IPS-20b (cell line): ENCODE measurements around the gene ARPC5L.
"Not testable (repeated sequence)": the region's sequence is repeated elsewhere in the genome, so short reads cannot be mapped to it uniquely, and the experiment has no call there.

ENCODE experiments used
- H3K27ac ChIP-seq: one replicate; pipeline ENCODE4 v1.5.1; 2013; ENCODE audit warnings: low read length
- H3K27me3 ChIP-seq: 2 replicates; pipeline ENCODE4 v1.6.1; 2013; ENCODE audit warnings: mild to moderate bottlenecking, low read length, inconsistent platforms; ENCODE audit not compliant: insufficient read depth
- H3K36me3 ChIP-seq: 2 replicates; pipeline ENCODE4 v1.6.1; 2013; ENCODE audit warnings: low read depth, mild to moderate bottlenecking, inconsistent platforms, low read length, moderate library complexity; ENCODE audit not compliant: insufficient read depth
- H3K4me1 ChIP-seq: 2 replicates; pipeline ENCODE4 v1.6.1; 2013; ENCODE audit warnings: mild to moderate bottlenecking, control low read depth, inconsistent platforms, low read length, moderate library complexity; ENCODE audit not compliant: insufficient read depth
- H3K4me3 ChIP-seq: 2 replicates; pipeline ENCODE4 v1.5.1; 2013; ENCODE audit warnings: mild to moderate bottlenecking, low read length, inconsistent platforms
- H3K9ac ChIP-seq: 2 replicates; pipeline ENCODE4 v1.6.1; 2013; ENCODE audit warnings: low read depth, mild to moderate bottlenecking, inconsistent platforms, low read length, moderate library complexity
- H3K9me3 ChIP-seq: 2 replicates; pipeline ENCODE4 v1.6.1; 2013; ENCODE audit warnings: mild to moderate bottlenecking, low read depth, low read length, inconsistent platforms; ENCODE audit not compliant: insufficient read depth

Gene ARPC5L

DNA sequence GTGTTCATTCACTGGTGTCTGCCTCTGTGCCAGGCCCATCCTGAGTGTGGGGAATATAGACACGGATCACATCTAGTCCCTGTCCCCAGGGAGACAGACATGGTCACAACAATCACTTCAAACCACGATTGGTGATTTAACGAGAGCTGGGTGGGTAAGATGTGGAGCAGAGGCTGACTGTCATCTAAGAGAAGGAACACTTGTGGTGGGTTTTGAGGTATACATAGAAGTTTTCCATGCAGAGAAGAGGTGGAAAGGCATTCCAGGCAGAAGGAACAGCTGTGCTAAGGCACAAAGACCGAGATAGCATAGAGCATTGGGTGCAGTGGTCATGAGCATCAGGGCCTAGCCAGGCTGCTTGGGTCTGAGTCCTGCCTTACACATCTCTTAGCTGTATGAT is 31.3 kb upstream of the ARPC5L start:
- Histone ChIP-seq H3K4me1 (peaks cover 10% of the 10 kb centered on the region; the same call in 1 of the 2 replicates), H3K36me3 (no peaks in the 10 kb centered on the region), H3K9me3 (peaks cover 4% of the 10 kb centered on the region; the same call in 1 of the 2 replicates), H3K9ac (no peak overlapping the region), H3K27ac (no peak overlapping the region), H3K27me3 (no peaks in the 10 kb centered on the region), H3K4me3 (no peak overlapping the region)

DNA sequence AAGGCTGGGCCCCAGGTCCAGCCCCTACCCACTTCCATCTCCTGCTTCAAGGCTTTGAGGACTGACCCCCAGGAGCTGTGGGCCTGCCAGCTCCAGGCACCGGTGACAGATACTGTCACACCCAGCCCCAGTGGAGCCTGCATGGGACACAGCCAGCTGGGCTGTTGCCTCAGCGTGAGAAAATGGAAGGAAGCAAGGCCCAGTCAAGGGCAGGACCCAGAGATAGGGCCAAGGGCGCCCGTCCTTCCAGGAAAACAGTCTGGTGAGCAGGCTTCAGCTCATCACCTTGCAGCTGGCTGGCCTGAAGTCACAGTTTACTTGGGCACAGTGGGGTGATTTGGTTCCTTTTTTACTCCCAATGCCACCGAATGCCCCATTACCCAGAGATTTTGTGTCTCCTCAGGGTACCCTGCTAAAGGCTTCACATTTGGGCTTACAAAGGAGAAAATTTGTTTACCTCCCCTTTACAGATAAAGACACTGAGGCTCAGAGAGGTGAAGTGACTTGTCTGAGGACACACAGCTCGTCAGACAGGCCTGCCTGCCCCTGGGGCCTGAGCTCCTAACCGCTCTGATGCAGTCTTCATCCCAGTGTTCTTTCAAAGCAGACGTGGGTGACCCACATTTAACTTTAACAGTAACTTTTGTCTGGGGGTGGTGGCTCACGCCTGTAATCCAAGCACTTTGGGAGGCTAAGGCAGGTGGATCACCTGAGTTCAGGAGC is 30.1 kb upstream of the ARPC5L start:
- Histone ChIP-seq H3K36me3 (no peaks in the 10 kb centered on the region), H3K4me3 (no peak overlapping the region), H3K27me3 (no peaks in the 10 kb centered on the region), H3K27ac (no peak overlapping the region), H3K9me3 (peaks cover under 1% of the 10 kb centered on the region; the same call in 1 of the 2 replicates), H3K4me1 (peaks cover 10% of the 10 kb centered on the region; the same call in 1 of the 2 replicates), H3K9ac (no peak overlapping the region)

DNA sequence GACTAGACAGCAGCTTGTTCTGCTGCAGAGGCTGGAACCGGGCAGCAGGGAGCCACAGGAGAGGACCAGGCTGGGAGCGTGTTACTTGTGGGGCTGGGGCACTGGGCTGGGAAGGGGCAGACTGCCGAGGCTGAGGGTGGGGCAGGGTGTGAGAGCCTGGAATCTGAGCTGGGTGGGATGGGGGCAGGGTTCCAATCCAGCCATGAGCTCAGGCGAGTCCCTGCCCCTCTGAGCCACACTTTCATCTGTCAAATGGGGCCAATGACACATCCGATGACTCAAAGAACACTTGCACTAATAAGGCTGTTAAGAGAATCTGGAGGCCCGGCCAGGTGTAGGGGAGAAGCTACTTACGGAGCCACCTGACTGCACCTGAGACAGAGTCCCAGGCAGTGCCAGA is 27.3 kb upstream of the ARPC5L start:
- no peak overlapping the region for H3K9ac ChIP-seq
- no peaks in the 10 kb centered on the region for H3K36me3 ChIP-seq
- H3K4me1 ChIP-seq: peaks cover 3% of the 10 kb centered on the region; the same call in 1 of the 2 replicates
- H3K4me3 ChIP-seq: no peak overlapping the region
- H3K9me3 ChIP-seq: no peaks in the 10 kb centered on the region
- no peak overlapping the region for H3K27ac ChIP-seq
- H3K27me3 ChIP-seq: no peaks in the 10 kb centered on the region

DNA sequence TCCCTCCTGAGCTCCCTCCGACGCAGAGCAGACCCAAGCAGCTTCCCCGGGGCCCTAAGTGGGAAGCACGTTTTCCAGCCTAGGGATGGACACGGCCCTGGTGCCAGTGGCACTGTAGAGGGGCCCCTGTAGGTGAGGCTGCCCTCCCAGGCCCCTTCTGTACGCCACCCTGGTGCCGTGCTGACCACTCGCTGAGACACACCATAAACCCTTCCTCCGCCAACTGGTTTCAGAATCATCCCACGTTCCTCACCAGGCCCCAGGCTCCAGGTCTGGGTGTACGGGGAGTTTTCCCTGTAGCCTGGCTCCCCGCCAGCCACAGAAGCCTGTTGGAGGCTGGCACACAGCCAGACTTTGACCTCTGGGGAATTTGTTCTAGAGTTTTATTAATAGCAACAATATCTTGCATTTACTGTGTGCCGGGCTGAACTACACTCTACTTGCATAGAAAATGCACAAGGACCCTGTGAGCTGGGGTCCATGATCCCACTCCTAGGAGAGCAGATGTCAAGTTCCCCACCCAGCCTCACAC is 26.8 kb upstream of the ARPC5L start:
- no peak overlapping the region for H3K27ac ChIP-seq
- H3K36me3 ChIP-seq: no peaks in the 10 kb centered on the region
- no peaks in the 10 kb centered on the region for H3K4me1 ChIP-seq
- H3K4me3 ChIP-seq: no peak overlapping the region
- H3K27me3 ChIP-seq: no peaks in the 10 kb centered on the region
- H3K9me3 ChIP-seq: no peaks in the 10 kb centered on the region
- no peak overlapping the region for H3K9ac ChIP-seq

DNA sequence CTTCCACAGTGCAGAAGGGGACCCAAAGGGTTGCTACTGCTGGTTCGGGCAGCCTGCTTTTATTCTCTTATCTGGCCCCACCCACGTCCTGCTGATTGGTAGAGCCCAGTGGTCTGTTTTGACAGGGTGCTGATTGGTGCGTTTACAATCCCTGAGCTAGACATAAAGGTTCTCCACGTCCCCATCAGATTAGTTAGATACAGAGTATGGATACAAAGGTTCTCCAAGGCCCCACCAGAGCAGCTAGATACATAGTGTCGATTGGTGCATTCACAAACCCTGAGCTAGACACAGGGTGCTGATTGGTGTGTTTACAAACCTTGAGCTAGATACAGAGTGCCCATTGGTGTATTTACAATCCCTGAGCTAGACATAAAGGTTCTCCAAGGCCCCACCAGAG is 23.8 kb upstream of the ARPC5L start:
- H3K9me3 ChIP-seq, H3K27me3 ChIP-seq, H3K27ac ChIP-seq, H3K9ac ChIP-seq, H3K4me1 ChIP-seq, H3K36me3 ChIP-seq, H3K4me3 ChIP-seq: not testable (repeated sequence)

DNA sequence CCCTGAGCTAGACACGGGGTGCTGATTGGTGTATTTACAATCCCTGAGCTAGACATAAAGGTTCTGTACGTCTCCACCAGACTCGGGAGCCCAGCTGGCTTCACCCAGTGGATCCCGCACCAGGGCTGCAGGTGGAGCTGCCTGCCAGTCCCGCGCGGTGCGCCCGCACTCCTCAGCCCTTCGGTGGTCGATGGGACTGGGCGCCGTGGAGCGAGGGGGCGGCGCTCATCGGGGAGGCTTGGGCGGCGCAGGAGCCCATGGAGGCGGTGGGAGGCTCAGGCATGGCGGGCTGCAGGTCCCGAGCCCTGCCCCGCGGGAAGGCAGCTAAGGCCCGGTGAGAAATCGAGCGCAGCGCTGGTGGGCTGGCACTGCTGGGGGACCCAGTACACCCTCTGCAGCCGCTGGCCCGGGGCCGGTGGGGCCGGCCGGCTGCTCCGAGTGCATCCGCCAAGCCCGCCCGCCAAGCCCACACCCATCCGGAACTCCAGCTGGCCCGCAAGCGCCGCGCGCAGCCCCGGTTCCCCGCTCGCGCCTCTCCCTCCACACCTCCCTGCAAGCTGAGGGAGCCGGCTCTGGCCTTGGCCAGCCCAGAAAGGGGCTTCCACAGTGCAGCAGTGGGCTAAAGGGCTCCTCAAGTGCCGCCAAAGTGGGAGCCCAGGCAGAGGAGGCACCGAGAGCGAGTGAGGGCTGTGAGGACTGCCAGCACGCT is 23.2 kb upstream of the ARPC5L start:
- not testable (repeated sequence) for H3K27me3 ChIP-seq, H3K4me1 ChIP-seq, H3K4me3 ChIP-seq, H3K27ac ChIP-seq, H3K36me3 ChIP-seq, H3K9me3 ChIP-seq, H3K9ac ChIP-seq

GRCh38 chr9:124839612-124840299 is 22.2 kb upstream of the ARPC5L start:
- Histone ChIP-seq H3K27me3 (no peaks in the 10 kb centered on the region), H3K9ac (no peak overlapping the region), H3K4me3 (no peak overlapping the region), H3K4me1 (no peaks in the 10 kb centered on the region), H3K27ac (no peak overlapping the region), H3K9me3 (no peaks in the 10 kb centered on the region), H3K36me3 (no peaks in the 10 kb centered on the region)

- Histone ChIP-seq H3K9ac (no peak overlapping the region), H3K4me3 (no peak overlapping the region)
Measured at GRCh38 chr9:124840300-124840833, 21.6 kb upstream of the ARPC5L start.

DNA sequence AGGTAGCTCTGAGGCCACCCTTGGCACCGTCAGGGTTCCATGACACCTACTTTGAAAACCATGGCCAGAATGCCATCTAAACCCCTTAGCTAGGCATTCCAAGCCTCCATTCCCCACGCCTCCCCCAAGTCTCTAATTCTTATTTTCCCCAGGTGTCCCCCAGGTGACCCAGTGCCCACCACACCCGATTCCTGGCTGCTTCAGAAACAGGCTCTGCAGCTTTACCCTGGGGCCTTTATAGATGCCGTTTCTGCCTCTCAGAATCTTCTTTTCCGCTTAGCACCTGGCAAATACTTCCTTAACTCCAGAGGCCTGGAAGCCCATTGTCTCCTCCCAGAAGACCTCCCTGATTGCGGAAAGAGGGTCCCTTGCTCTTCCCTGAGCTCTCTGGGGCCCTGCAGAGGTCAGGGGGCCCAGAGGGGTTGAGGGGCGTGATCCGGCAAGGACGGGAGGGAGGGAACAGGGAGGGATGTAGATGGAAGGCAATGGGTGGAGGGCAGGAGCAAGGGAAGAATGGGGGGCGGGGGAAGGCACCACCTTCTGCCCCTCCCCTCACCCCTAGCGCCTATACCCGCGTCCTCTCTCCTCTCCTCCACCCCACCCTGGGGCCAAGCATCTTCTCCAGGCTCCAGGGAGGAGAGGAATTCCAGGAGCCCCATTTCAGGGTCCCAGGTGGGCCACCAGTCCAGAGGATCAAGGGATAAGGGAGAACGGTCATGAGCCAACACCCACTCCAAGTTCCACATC is 20.7 kb upstream of the ARPC5L start:
- no peaks in the 10 kb centered on the region for H3K27me3 ChIP-seq
- no peak overlapping the region for H3K27ac ChIP-seq
- H3K4me1 ChIP-seq: no peaks in the 10 kb centered on the region
- no peaks in the 10 kb centered on the region for H3K36me3 ChIP-seq
- H3K9ac ChIP-seq: no peak overlapping the region
- H3K9me3 ChIP-seq: no peaks in the 10 kb centered on the region
- H3K4me3 ChIP-seq: no peak overlapping the region

More at GRCh38 chr9:124840300-124840833, 21.6 kb upstream of the ARPC5L start:
- H3K27me3 ChIP-seq: no peaks in the 10 kb centered on the region
- no peak overlapping the region for H3K27ac ChIP-seq
- H3K4me1 ChIP-seq: no peaks in the 10 kb centered on the region
- H3K36me3 ChIP-seq: no peaks in the 10 kb centered on the region
- no peaks in the 10 kb centered on the region for H3K9me3 ChIP-seq

GRCh38 chr9:124843456-124844034 is 18.4 kb upstream of the ARPC5L start:
- H3K27me3 ChIP-seq: no peaks in the 10 kb centered on the region
- H3K4me1 ChIP-seq: no peaks in the 10 kb centered on the region
- no peak overlapping the region for H3K27ac ChIP-seq
- no peak overlapping the region for H3K9ac ChIP-seq
- no peak overlapping the region for H3K4me3 ChIP-seq
- no peaks in the 10 kb centered on the region for H3K36me3 ChIP-seq
- H3K9me3 ChIP-seq: no peaks in the 10 kb centered on the region

- Histone ChIP-seq H3K4me1 (no peaks in the 10 kb centered on the region), H3K27ac (no peak overlapping the region), H3K9ac (no peak overlapping the region), H3K9me3 (no peaks in the 10 kb centered on the region), H3K4me3 (no peak overlapping the region), H3K27me3 (no peaks in the 10 kb centered on the region), H3K36me3 (no peaks in the 10 kb centered on the region)
Measured at GRCh38 chr9:124844291-124844690, 17.6 kb upstream of the ARPC5L start.
